PC-3 (cell line): Measurements from ENCODE around the gene MTHFD1.

Experiments used
- EZH2 ChIP-seq: fragments of 300-600 bp; sonication (generic); IDR thresholded peaks from one replicate; pipeline ENCODE4 v1.6.1; 2017; ENCODE audit warnings: antibody characterized with exemption, mild to moderate bottlenecking, low read length; ENCODE audit not compliant: unreplicated experiment
- TF ChIP-seq, protein P1 (sequence below): fragments of 300-600 bp; sonication (generic); conservative IDR thresholded peaks from 2 replicates; pipeline ENCODE4 v1.5.1; 2017; ENCODE audit warnings: antibody characterized with exemption, low read depth, mild to moderate bottlenecking, low read length

- TF ChIP-seq, protein P1, sequence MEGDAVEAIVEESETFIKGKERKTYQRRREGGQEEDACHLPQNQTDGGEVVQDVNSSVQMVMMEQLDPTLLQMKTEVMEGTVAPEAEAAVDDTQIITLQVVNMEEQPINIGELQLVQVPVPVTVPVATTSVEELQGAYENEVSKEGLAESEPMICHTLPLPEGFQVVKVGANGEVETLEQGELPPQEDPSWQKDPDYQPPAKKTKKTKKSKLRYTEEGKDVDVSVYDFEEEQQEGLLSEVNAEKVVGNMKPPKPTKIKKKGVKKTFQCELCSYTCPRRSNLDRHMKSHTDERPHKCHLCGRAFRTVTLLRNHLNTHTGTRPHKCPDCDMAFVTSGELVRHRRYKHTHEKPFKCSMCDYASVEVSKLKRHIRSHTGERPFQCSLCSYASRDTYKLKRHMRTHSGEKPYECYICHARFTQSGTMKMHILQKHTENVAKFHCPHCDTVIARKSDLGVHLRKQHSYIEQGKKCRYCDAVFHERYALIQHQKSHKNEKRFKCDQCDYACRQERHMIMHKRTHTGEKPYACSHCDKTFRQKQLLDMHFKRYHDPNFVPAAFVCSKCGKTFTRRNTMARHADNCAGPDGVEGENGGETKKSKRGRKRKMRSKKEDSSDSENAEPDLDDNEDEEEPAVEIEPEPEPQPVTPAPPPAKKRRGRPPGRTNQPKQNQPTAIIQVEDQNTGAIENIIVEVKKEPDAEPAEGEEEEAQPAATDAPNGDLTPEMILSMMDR: no peak
- no peak for TF ChIP-seq EZH2
Measured at GRCh38 chr14:64419003-64419402, 30.9 kb downstream of the MTHFD1 start.
